Measurements from ENCODE around the gene DLG3. TPM values are rescaled to one million over a fixed set of nuclear protein-coding genes. Genes with fewer than 3 reads are reported as not detected.

The DLG3 gene
- polyA plus RNA-seq, 3 donors, result 0.12 to 0.17 TPM; not detected in 1

DNA sequence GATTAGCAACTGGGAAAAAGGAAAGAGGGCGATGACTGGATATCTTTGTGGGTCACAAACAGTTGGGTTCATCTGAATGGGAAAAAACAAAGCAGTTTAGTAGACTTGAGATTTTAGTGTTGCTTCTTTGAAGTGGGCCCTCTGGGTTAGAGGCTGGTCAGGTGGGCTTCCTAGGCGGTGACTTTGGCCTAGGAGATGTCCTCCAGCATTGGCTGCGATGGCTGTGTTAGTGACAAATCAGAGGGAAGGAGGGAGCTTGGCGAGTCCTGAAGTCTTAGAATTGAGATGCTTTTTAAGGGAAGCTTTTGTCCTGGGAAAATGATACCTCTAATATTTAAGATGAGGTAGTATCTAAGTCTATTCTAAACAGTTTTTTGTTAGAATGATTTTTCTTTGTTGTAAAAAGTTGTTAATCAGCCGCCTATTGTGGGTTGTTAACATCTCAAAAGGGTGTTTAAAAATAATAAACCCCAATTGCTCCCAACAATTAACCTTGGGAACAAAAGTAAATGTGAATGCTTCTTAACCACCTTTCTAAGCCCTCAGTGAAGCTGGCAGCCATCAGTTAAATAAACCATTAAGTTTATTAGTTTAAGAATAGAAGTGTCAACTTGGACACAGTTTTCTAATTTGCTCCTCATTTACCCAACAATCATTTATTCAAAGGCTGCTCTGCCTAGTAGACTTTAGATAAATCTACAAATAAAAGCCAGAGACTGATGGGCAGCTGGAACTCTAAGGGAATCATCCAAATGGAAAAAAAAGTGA is 31.7 kb downstream of the DLG3 start:
- Mint-ChIP-seq H3K27ac (no peak overlapping the region), H3K27me3 (ENCODE audit: low read depth in 3 of 3) (peaks cover 2 to 21% (median 3%) of the 10 kb centered on the region in 3 donors), H3K4me1 (peaks cover 12% of the 10 kb centered on the region), H3K4me3 (no peak overlapping the region), H3K9me3 (no peaks in the 10 kb centered on the region), H3K36me3 (no peaks in the 10 kb centered on the region)
- Histone ChIP-seq H3K4me3 (replicated peaks in 1 of 3; ENCODE audit: low read depth in 2 of 3, low read length in 3 of 3) (no peak overlapping the region), H3K9me3 (replicated peaks in 1 of 2; ENCODE audit: control insufficient read depth in 1 of 2, insufficient read depth in 1 of 2, low read length in 2 of 2) (no peaks in the 10 kb centered on the region), H3K27me3 (ENCODE audit: control insufficient read depth in 2 of 2, insufficient read depth in 2 of 2, low read length in 2 of 2) (peaks cover 0 to 2% of the 10 kb centered on the region in 2 donors), H3K4me1 (ENCODE audit: control insufficient read depth in 1 of 2, insufficient read depth in 2 of 2, low read length in 2 of 2) (peaks cover under 1 to 6% of the 10 kb centered on the region in 2 donors), H3K79me2 (ENCODE audit: insufficient read depth, low read length) (no peaks in the 10 kb centered on the region), H3K4me2 (replicated peaks; ENCODE audit: extremely low read depth, low read length, poor library complexity, severe bottlenecking) (no peak overlapping the region), H3K9ac (ENCODE audit: insufficient read depth, low read length, poor library complexity, severe bottlenecking) (no peak overlapping the region), H3K36me3 (replicated peaks in 1 of 2; ENCODE audit: control insufficient read depth in 1 of 2, insufficient read depth in 2 of 2, low read length in 2 of 2) (no peaks in the 10 kb centered on the region), H4K20me1 (ENCODE audit: insufficient read depth, low read length) (no peaks in the 10 kb centered on the region), H2AFZ (ENCODE audit: insufficient read depth, low read depth, low read length, poor library complexity, severe bottlenecking) (no peak overlapping the region), H3K27ac (ENCODE audit: low read depth in 1 of 2, low read length in 2 of 2) (no peak overlapping the region)
- no peak for TF ChIP-seq CTCF (IDR thresholded peaks at IDR 0.05)
- intact Hi-C loops (cut with micrococcal nuclease), result no loop called here
- no CpG with 5 or more reads among the region's 5 CpGs for WGBS (ENCODE audit: insufficient coverage)
- DNase-seq, result no peak

- TF ChIP-seq CTCF (IDR thresholded peaks at IDR 0.05), result no peak
- Mint-ChIP-seq H3K27me3 (ENCODE audit: low read depth in 3 of 3) (peaks cover 1 to 24% (median 2%) of the 10 kb centered on the region in 3 donors), H3K27ac (no peak overlapping the region), H3K36me3 (no peaks in the 10 kb centered on the region), H3K9me3 (no peaks in the 10 kb centered on the region), H3K4me1 (peaks cover 10% of the 10 kb centered on the region), H3K4me3 (no peak overlapping the region)
- Histone ChIP-seq H3K36me3 (replicated peaks in 1 of 2; ENCODE audit: control insufficient read depth in 1 of 2, insufficient read depth in 2 of 2, low read length in 2 of 2) (no peaks in the 10 kb centered on the region), H3K27ac (ENCODE audit: low read depth in 1 of 2, low read length in 2 of 2) (no peak overlapping the region), H3K79me2 (ENCODE audit: insufficient read depth, low read length) (no peaks in the 10 kb centered on the region), H3K9ac (ENCODE audit: insufficient read depth, low read length, poor library complexity, severe bottlenecking) (no peak overlapping the region), H3K4me1 (ENCODE audit: control insufficient read depth in 1 of 2, insufficient read depth in 2 of 2, low read length in 2 of 2) (peaks cover 0 to 3% of the 10 kb centered on the region in 2 donors), H3K9me3 (replicated peaks in 1 of 2; ENCODE audit: control insufficient read depth in 1 of 2, insufficient read depth in 1 of 2, low read length in 2 of 2) (no peaks in the 10 kb centered on the region), H3K4me2 (replicated peaks; ENCODE audit: extremely low read depth, low read length, poor library complexity, severe bottlenecking) (no peak overlapping the region), H3K4me3 (replicated peaks in 1 of 3; ENCODE audit: low read depth in 2 of 3, low read length in 3 of 3) (no peak overlapping the region), H2AFZ (ENCODE audit: insufficient read depth, low read depth, low read length, poor library complexity, severe bottlenecking) (no peak overlapping the region), H4K20me1 (ENCODE audit: insufficient read depth, low read length) (no peaks in the 10 kb centered on the region), H3K27me3 (ENCODE audit: control insufficient read depth in 2 of 2, insufficient read depth in 2 of 2, low read length in 2 of 2) (peaks cover 0 to 2% of the 10 kb centered on the region in 2 donors)
- intact Hi-C loops (cut with micrococcal nuclease), result no loop called here
- no peak for DNase-seq
- WGBS (ENCODE audit: insufficient coverage), result 0% methylated on average over 1 of the region's 13 CpGs
Measured at GRCh38 chrX:70476934-70477733, 32.5 kb downstream of the DLG3 start.

Measured in CD14-positive monocyte (primary cell).